T-cell (primary cell): ENCODE results near the gene TFEB. TPM values are rescaled to one million over a fixed set of nuclear protein-coding genes. Genes with fewer than 3 reads are reported as not detected.

Experiments used
- ATAC-seq, 4 experiments: fragments of 200-7000 bp in 3 of 4; fragments of 150-1000 bp in 1 of 4; cut with Tn5 transposase; replicated peaks in 1 of 4; 1 replicate in 3 of 4; 2 replicates in 1 of 4; pipeline ENCODE4 v1.10.0; 2021; ENCODE audit warnings: moderate library complexity in 3 of 4, mild to moderate bottlenecking in 2 of 4, moderate number of reproducible peaks in 1 of 4
- CTCF ChIA-PET, 2 donors: fragments of 300-600 bp; sonication (Branson Sonifier 250); formaldehyde crosslinking; loops; one replicate each; lab custom pipeline; 2022; ENCODE audit warnings: antibody characterized with exemption in 2 of 2; lab: Charles Lee
- POLR2A ChIA-PET, 2 donors: fragments of 300-600 bp; sonication (Branson Sonifier 250); formaldehyde crosslinking; loops; one replicate each; lab custom pipeline; 2022; ENCODE audit warnings: antibody characterized with exemption in 2 of 2; lab: Charles Lee
- DNase-seq, 35 experiments: peaks; one replicate each; pipeline versions ENCODE4 v3.0.0 to v3.0.0-alpha.2; 2013 to 2023
- H3K27ac ChIP-seq: one replicate; pipeline ENCODE4 v1.5.1; 2013; ENCODE audit warnings: low read length
- H3K27me3 ChIP-seq, 2 experiments: replicated peaks in 1 of 2; 1 replicate in 1 of 2; 2 replicates in 1 of 2; pipeline versions ENCODE4 v1.6.1 to v1.7.0; 2013; ENCODE audit warnings: low read length in 1 of 2, mixed read lengths in 1 of 2; ENCODE audit not compliant: control insufficient read depth in 2 of 2, insufficient read depth in 2 of 2; ENCODE audit errors: extremely low read depth in 1 of 2
- H3K36me3 ChIP-seq, 2 donors: 1 replicate in 1 of 2; 2 replicates in 1 of 2; pipeline versions ENCODE4 v1.6.1 to v1.7.0; 2013; ENCODE audit warnings: low read length in 1 of 2; ENCODE audit not compliant: control insufficient read depth in 2 of 2, insufficient read depth in 1 of 2; ENCODE audit errors: extremely low read depth in 1 of 2
- H3K4me1 ChIP-seq, 2 experiments: 1 replicate in 1 of 2; 2 replicates in 1 of 2; pipeline versions ENCODE4 v1.6.1 to v1.7.0; 2013; ENCODE audit warnings: low read length in 2 of 2, mixed read lengths in 1 of 2; ENCODE audit not compliant: insufficient read depth in 2 of 2, control insufficient read depth in 1 of 2; ENCODE audit errors: extremely low read depth in 1 of 2
- H3K4me3 ChIP-seq, 2 donors: 1 replicate in 1 of 2; 2 replicates in 1 of 2; pipeline versions ENCODE4 v1.5.1 to v1.7.0; 2013; ENCODE audit warnings: mild to moderate bottlenecking in 2 of 2, low read length in 1 of 2, moderate library complexity in 1 of 2; ENCODE audit not compliant: control insufficient read depth in 1 of 2; ENCODE audit errors: extremely low read depth in 1 of 2
- H3K9me3 ChIP-seq: 2 replicates; pipeline ENCODE4 v1.7.0; 2013
- H3K27ac Mint-ChIP-seq, 2 donors: one replicate each; pipeline ENCODE4 v1.8.0; 2020 to 2021; ENCODE audit warnings: mild to moderate bottlenecking in 2 of 2, mixed read lengths in 2 of 2
- H3K27me3 Mint-ChIP-seq, 2 donors: one replicate each; pipeline ENCODE4 v1.8.0; 2021 to 2022; ENCODE audit warnings: mixed read lengths in 2 of 2
- H3K36me3 Mint-ChIP-seq: one replicate; pipeline ENCODE4 v1.8.0; 2021; ENCODE audit warnings: mixed read lengths
- H3K4me1 Mint-ChIP-seq, 3 donors: one replicate each; pipeline ENCODE4 v1.8.0; 2020 to 2022; ENCODE audit warnings: mixed read lengths in 3 of 3, mild to moderate bottlenecking in 1 of 3
- H3K4me3 Mint-ChIP-seq, 3 donors: one replicate each; pipeline ENCODE4 v1.8.0; 2020 to 2022; ENCODE audit warnings: mild to moderate bottlenecking in 3 of 3, mixed read lengths in 3 of 3, moderate library complexity in 3 of 3
- H3K9me3 Mint-ChIP-seq, 3 donors: one replicate each; pipeline ENCODE4 v1.8.0; 2020 to 2022; ENCODE audit warnings: mixed read lengths in 3 of 3
- WGBS: methylation state at CpG from one replicate; pipeline ENCODE4 v1.1.5; 2013; ENCODE audit warnings: missing lambda C conversion rate; ENCODE audit not compliant: insufficient coverage; 5-methylcytosine and 5-hydroxymethylcytosine counted together
- total RNA-seq, 35 experiments: library from RNA in 6 of 35; stranded (reverse) in 6 of 35; fragments of 120-200 nt in 1 of 35; gene quantifications; one replicate each; pipeline versions ENCODE4 v1.2.1 to v1.2.4 and lab custom pipeline; 2013 to 2026

TFEB gene
- total RNA-seq, 5 donors from 2014 or later (not counting 1 experiment from before 2014, with no cell fraction given) = 18.9 to 28.1 (median 19.5) TPM

DNA sequence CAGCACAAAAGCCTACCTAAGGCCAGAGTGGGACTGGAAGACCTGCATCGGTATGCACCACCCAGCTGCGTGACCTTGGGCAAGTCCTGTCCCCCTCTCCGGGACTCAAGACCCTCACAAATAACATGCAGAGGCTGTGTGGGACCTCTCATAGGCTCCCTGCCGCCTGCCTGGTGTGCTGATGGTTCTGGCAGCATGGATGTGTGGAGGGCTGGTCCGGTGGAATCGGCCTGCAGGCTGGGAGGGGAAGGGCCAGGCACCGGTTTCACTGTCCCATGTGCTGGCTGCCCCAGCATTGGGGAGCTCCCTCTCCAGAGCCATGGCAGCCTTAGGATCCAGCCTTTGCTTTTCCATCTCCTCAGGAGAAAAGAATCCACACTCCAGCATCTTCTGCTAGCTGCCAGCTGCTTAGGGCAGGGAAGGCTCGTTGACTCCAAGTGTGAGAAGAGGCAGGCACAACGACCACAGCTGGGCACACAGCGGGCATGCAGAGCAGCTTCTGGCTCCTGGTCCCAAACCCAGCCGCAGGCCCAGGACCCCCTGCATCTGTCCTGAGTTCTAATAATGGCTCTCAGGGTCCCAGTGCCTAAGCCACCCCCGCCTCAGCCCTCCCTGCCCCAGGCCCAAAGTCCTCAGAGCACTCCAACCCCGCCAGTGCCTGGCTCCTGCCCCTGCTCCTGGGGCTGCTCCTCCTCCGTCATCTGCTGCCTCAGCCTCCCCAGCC, 32.5 kb downstream of the TFEB start:
- Mint-ChIP-seq H3K36me3 (peaks cover 7% of the 10 kb centered on the region), H3K27ac (no peak overlapping the region), H3K9me3 (no peaks in the 10 kb centered on the region), H3K4me1 (peaks cover 22 to 45% (median 25%) of the 10 kb centered on the region in 3 donors), H3K27me3 (no peaks in the 10 kb centered on the region), H3K4me3 (no peak overlapping the region)
- Histone ChIP-seq H3K4me3 (no peak overlapping the region), H3K36me3 (no peaks in the 10 kb centered on the region), H3K9me3 (no peaks in the 10 kb centered on the region), H3K27ac (no peak overlapping the region), H3K4me1 (peaks cover 15 to 32% of the 10 kb centered on the region in 2 experiments), H3K27me3 (no peaks in the 10 kb centered on the region)
- WGBS = 97% methylated on average over 11 of the region's 14 CpGs
- CTCF ChIA-PET = no interaction called here
- POLR2A ChIA-PET = interaction anchor here in 1 of 2 donors (0.6 kb wide), 1 partner anchor 38 kb away, joined by 3 read pairs; no protein-coding TSS in a partner anchor
- DNase-seq (no peak), ATAC-seq (no peak)

DNA sequence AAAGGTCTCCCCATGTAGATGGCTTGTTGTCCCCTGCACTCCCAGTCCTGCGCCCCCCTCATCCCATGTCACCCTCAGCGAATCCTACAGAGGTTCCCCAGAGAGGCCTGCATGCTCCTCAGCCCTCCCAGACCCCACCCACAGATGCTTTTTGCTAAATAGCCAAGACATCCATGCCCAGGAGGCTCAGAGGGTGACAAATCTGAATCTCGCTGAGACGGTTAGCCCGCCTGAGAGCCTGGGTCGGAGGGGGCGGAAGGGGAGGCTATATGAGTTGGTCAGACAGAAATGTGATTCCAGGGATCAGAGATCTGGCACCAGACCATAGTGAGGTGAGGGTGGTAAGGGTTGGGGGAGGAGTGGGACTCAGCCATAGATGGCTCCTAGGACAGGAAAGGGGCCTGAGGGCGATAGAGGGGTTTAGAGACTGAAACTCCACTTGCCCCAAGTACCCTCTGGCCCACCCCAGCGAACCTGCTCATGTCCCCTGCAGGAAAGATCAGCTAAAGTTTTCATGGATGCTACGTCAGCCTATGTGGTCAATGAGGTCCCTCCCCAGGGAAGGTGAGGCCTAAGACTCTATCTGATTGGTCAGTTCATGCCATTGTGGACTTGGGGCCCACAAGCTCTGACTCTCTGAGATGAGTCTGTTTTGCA, 33.2 kb downstream of the TFEB start:
- Histone ChIP-seq H3K27ac (no peak overlapping the region), H3K9me3 (no peaks in the 10 kb centered on the region), H3K27me3 (no peaks in the 10 kb centered on the region), H3K36me3 (no peaks in the 10 kb centered on the region), H3K4me3 (no peak overlapping the region), H3K4me1 (peaks cover 12 to 25% of the 10 kb centered on the region in 2 experiments)
- ChIA-PET CTCF (no interaction called here), POLR2A (interaction anchor here in 1 of 2 donors (0.6 kb wide), 1 partner anchor 37 kb away, joined by 3 read pairs; no protein-coding TSS in a partner anchor)
- DNase-seq = no peak
- WGBS = 90% methylated on average over 4 of the region's 10 CpGs
- Mint-ChIP-seq H3K4me1 (peaks cover 14 to 38% (median 18%) of the 10 kb centered on the region in 3 donors), H3K36me3 (peaks cover 7% of the 10 kb centered on the region), H3K27ac (no peak overlapping the region), H3K9me3 (no peaks in the 10 kb centered on the region), H3K4me3 (no peak overlapping the region), H3K27me3 (no peaks in the 10 kb centered on the region)
- no peak for ATAC-seq

DNA sequence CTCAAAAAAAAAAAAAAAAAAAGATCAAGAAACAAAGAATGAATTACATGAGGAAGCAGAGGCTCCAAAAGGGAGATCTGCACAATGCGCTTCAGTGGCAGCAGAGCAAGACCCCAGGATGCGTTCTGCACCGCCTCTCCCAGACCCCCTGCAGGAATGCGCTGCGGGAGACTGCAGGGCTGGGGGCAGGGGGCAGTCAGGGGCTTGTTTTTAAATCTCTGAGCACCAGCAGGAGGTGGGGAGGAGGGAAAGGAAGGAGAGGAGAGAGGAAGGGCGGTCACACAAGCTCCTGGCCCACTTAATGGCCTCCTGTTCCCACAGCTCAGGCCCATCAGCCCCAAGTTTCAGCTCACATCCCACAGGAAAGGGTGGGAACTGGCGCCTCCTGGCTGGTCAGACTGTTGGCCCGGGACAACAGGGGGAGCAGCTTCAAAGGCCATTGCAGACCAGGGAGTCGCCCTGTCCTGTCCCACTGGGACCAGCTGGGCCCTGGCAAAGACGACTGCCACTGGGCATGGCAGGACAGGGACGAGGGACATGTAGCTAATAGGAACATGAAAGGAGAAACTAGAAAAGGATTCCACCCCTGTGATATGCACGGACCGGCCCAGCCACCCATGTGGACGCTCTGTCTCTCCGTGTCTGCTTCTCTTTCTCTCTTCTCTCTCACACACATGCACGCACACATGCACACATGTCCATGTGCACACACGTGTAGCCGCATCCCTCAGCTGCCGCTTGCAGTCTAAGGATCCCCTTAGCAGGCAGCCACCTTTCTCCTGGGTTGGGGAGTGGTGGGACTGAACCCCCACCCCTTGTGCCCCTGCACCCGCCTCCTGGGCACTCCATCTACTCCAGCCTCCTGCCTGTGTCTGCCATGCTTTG, 34.7 kb downstream of the TFEB start:
- H3K4me1 Mint-ChIP-seq = peaks cover 4 to 23% (median 6%) of the 10 kb centered on the region in 3 donors
- 89% methylated on average over 9 of the region's 20 CpGs for WGBS
- DNase-seq (no peak), ATAC-seq (no peak)
- H3K4me3 ChIP-seq = no peak overlapping the region
- ChIA-PET CTCF (interaction anchor here in 1 of 2 donors (0.6 kb wide), 1 partner anchor 140 kb away, joined by 5 read pairs; no protein-coding TSS in a partner anchor), POLR2A (interaction anchor here in 1 of 2 donors (0.6 kb wide), 1 partner anchor 11 kb away, joined by 3 read pairs; no protein-coding TSS in a partner anchor)
- H3K36me3 Mint-ChIP-seq = peaks cover 7% of the 10 kb centered on the region
- H3K27me3 Mint-ChIP-seq = no peaks in the 10 kb centered on the region
- peaks cover 0 to 10% of the 10 kb centered on the region in 2 experiments for H3K4me1 ChIP-seq
- no peak overlapping the region for H3K27ac ChIP-seq
- no peaks in the 10 kb centered on the region for H3K9me3 ChIP-seq
- H3K36me3 ChIP-seq = no peaks in the 10 kb centered on the region
- no peaks in the 10 kb centered on the region for H3K9me3 Mint-ChIP-seq
- H3K4me3 Mint-ChIP-seq = no peak overlapping the region
- H3K27me3 ChIP-seq = no peaks in the 10 kb centered on the region
- no peak overlapping the region for H3K27ac Mint-ChIP-seq

DNA sequence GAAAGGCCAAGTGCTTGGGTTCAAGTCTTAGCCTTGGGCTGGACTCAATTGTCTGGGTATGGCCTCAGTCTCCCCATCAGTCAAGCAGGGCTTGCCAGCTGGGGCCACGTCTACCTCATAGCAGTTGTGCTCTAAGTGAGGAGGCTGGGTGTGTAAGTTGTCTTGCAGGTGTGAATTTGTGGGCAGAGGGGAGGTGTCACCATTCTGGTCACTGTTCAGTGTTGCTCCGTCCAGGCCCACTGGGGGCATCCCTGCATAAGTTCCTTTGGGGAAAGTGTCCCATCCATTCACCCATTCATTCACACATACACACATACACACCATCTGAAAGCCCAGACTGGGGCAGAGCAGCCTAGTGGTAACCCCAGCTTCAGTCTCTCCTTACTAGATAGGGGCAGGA, 36.3 kb downstream of the TFEB start:
- Histone ChIP-seq H3K4me3 (no peak overlapping the region), H3K36me3 (no peaks in the 10 kb centered on the region), H3K4me1 (peaks cover 0 to 4% of the 10 kb centered on the region in 2 experiments), H3K27ac (no peak overlapping the region), H3K9me3 (no peaks in the 10 kb centered on the region), H3K27me3 (no peaks in the 10 kb centered on the region)
- DNase-seq = no peak
- no peak overlapping the region for H3K27ac Mint-ChIP-seq
- no peak for ATAC-seq
- CTCF ChIA-PET = interaction anchor here in 1 of 2 donors (0.5 kb wide), 1 partner anchor 39 kb away, joined by 3 read pairs; no protein-coding TSS in a partner anchor
- H3K27me3 Mint-ChIP-seq = no peaks in the 10 kb centered on the region
- no peak overlapping the region for H3K4me3 Mint-ChIP-seq
- POLR2A ChIA-PET = no interaction called here
- WGBS = no CpG with 5 or more reads among the region's 2 CpGs
- no peaks in the 10 kb centered on the region for H3K9me3 Mint-ChIP-seq
- H3K36me3 Mint-ChIP-seq = peaks cover 11% of the 10 kb centered on the region
- peaks cover 2 to 10% (median 6%) of the 10 kb centered on the region in 3 donors for H3K4me1 Mint-ChIP-seq

DNA sequence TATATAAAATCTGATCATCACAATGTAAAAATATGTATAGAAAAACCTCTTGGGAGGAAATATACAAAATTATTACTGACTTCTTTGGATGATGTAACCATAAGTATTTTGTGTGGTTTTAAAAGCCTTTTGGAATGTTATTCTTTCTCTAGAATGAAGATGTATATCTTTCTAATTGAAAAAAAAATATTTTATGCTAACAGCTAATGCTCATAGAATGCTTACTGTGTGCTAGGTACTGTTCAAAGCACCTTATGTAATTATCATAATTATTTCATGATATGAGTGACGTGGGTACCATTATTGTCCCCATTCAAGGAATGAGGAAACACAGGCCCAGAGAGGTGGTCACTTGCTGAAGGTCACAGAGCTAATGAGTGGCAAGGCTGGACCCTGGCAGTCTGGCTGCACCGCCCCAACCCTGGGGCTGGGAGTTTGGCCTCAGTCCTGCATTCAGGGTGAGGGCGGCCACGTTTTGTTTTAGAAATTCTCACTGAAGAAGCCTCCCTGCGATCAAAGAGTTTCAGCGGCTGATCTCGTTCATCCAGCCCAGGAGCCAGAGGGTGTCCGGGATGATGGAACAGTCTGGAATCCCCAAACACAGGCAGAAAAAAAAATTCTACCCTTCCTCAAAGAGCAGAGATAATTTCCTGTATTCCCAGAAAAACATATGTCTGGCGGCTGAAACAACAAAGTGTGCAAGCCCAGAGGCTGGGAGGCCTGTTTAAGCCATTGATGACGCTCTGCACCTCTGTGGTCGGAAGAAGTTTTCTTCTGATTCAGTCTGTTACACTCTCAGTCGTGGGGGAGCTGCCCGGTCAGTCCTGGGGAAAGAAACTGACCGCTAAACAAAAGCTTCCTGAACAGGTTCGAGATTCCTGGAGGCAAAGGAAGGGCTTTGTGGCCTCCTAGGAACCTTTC, 37.3 kb downstream of the TFEB start:
- H3K27ac ChIP-seq = no peak overlapping the region
- H3K27ac Mint-ChIP-seq = no peak overlapping the region
- H3K9me3 Mint-ChIP-seq = no peaks in the 10 kb centered on the region
- no peak for DNase-seq
- H3K27me3 ChIP-seq = no peaks in the 10 kb centered on the region
- POLR2A ChIA-PET = no interaction called here
- H3K4me3 Mint-ChIP-seq = no peak overlapping the region
- no peaks in the 10 kb centered on the region for H3K27me3 Mint-ChIP-seq
- H3K4me3 ChIP-seq = no peak overlapping the region
- no peak for ATAC-seq
- H3K36me3 ChIP-seq = no peaks in the 10 kb centered on the region
- no peaks in the 10 kb centered on the region for H3K9me3 ChIP-seq
- H3K36me3 Mint-ChIP-seq = peaks cover 11% of the 10 kb centered on the region
- H3K4me1 Mint-ChIP-seq = peaks cover 2 to 7% (median 6%) of the 10 kb centered on the region in 3 donors
- CTCF ChIA-PET = no interaction called here
- peaks cover 0 to 4% of the 10 kb centered on the region in 2 experiments for H3K4me1 ChIP-seq
- WGBS = 90% methylated on average over 8 of the region's 15 CpGs
